ENCODE results near the gene FRS3.

Gene FRS3

GRCh38 chr6:41734666-41735426 lies 44.9 kb downstream of the FRS3 start (continued):
- no peak for TF ChIP-seq ZNF704 (tag by site-specific recombination; IDR thresholded peaks at IDR 0.05)
- TF ChIP-seq ZNF473 (tag by site-specific recombination; IDR thresholded peaks at IDR 0.05), result no peak
- TF ChIP-seq OSR2 (tag by site-specific recombination; IDR thresholded peaks at IDR 0.05), result no peak
- TF ChIP-seq, protein P1, sequence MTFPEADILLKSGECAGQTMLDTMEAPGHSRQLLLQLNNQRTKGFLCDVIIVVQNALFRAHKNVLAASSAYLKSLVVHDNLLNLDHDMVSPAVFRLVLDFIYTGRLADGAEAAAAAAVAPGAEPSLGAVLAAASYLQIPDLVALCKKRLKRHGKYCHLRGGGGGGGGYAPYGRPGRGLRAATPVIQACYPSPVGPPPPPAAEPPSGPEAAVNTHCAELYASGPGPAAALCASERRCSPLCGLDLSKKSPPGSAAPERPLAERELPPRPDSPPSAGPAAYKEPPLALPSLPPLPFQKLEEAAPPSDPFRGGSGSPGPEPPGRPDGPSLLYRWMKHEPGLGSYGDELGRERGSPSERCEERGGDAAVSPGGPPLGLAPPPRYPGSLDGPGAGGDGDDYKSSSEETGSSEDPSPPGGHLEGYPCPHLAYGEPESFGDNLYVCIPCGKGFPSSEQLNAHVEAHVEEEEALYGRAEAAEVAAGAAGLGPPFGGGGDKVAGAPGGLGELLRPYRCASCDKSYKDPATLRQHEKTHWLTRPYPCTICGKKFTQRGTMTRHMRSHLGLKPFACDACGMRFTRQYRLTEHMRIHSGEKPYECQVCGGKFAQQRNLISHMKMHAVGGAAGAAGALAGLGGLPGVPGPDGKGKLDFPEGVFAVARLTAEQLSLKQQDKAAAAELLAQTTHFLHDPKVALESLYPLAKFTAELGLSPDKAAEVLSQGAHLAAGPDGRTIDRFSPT (tag by site-specific recombination; IDR thresholded peaks at IDR 0.05), result no peak
- no peak for TF ChIP-seq ZNF202 (tag by site-specific recombination; IDR thresholded peaks at IDR 0.05; ENCODE audit: borderline replicate concordance)
- no peak for TF ChIP-seq ZNF768 (tag by site-specific recombination; IDR thresholded peaks at IDR 0.05)
- TF ChIP-seq, protein P2, sequence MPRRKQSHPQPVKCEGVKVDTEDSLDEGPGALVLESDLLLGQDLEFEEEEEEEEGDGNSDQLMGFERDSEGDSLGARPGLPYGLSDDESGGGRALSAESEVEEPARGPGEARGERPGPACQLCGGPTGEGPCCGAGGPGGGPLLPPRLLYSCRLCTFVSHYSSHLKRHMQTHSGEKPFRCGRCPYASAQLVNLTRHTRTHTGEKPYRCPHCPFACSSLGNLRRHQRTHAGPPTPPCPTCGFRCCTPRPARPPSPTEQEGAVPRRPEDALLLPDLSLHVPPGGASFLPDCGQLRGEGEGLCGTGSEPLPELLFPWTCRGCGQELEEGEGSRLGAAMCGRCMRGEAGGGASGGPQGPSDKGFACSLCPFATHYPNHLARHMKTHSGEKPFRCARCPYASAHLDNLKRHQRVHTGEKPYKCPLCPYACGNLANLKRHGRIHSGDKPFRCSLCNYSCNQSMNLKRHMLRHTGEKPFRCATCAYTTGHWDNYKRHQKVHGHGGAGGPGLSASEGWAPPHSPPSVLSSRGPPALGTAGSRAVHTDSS (tag by site-specific recombination; IDR thresholded peaks at IDR 0.05), result no peak
- TF ChIP-seq YY2 (tag by site-specific recombination; IDR thresholded peaks at IDR 0.05), result no peak
- TF ChIP-seq, protein P3, sequence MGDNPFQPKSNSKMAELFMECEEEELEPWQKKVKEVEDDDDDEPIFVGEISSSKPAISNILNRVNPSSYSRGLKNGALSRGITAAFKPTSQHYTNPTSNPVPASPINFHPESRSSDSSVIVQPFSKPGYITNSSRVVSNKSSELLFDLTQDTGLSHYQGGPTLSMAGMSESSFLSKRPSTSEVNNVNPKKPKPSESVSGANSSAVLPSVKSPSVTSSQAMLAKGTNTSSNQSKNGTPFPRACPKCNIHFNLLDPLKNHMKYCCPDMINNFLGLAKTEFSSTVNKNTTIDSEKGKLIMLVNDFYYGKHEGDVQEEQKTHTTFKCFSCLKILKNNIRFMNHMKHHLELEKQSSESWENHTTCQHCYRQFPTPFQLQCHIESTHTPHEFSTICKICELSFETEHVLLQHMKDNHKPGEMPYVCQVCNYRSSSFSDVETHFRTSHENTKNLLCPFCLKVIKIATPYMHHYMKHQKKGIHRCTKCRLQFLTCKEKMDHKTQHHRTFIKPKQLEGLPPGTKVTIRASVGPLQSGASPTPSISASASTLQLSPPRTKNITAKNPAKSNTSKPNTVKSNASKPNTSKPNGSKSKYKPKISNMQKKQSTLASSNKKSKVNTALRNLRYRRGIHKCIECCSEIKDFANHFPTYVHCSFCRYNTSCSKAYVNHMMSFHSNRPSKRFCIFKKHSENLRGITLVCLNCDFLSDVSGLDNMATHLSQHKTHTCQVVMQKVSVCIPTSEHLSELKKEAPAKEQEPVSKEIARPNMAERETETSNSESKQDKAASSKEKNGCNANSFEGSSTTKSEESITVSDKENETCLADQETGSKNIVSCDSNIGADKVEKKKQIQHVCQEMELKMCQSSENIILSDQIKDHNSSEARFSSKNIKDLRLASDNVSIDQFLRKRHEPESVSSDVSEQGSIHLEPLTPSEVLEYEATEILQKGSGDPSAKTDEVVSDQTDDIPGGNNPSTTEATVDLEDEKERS (tag by site-specific recombination; IDR thresholded peaks at IDR 0.05), result no peak
- no peak for TF ChIP-seq ZNF692 (tag by site-specific recombination; IDR thresholded peaks at IDR 0.05)
- TF ChIP-seq ZNF341 (tag by site-specific recombination; IDR thresholded peaks at IDR 0.05; ENCODE audit: low read depth), result peak; percentile 92
- no peak for TF ChIP-seq ZNF701 (tag by site-specific recombination; IDR thresholded peaks at IDR 0.05)
- TF ChIP-seq HOXC10 (CRISPR knock-in tag; IDR thresholded peaks at IDR 0.05), result no peak
- no peak for TF ChIP-seq ZFP3 (tag by site-specific recombination; IDR thresholded peaks at IDR 0.05; ENCODE audit: low read depth)
- no peak for TF ChIP-seq ZNF121 (tag by site-specific recombination; IDR thresholded peaks at IDR 0.05)
- TF ChIP-seq YY1 (tag by site-specific recombination; IDR thresholded peaks at IDR 0.05), result no peak
- TF ChIP-seq ZEB2 (tag by site-specific recombination; IDR thresholded peaks at IDR 0.05), result peak; percentile 83
- TF ChIP-seq OVOL3 (tag by site-specific recombination; IDR thresholded peaks at IDR 0.05), result no peak
- TF ChIP-seq ZNF2 (tag by site-specific recombination; IDR thresholded peaks at IDR 0.05), result no peak
- TF ChIP-seq ZNF785 (tag by site-specific recombination; IDR thresholded peaks at IDR 0.05), result no peak
- no peak for TF ChIP-seq ZNF558 (tag by site-specific recombination; IDR thresholded peaks at IDR 0.05)
- TF ChIP-seq ZNF670 (tag by site-specific recombination; IDR thresholded peaks at IDR 0.05; ENCODE audit: low read depth), result no peak
- peak; percentile 91 for TF ChIP-seq ZNF398 (tag by site-specific recombination; IDR thresholded peaks at IDR 0.05)
- TF ChIP-seq RBAK (tag by site-specific recombination; IDR thresholded peaks at IDR 0.05), result no peak
- no peak for TF ChIP-seq ZNF521 (tag by site-specific recombination; IDR thresholded peaks at IDR 0.05)
- TF ChIP-seq KLF1 (tag by site-specific recombination; IDR thresholded peaks at IDR 0.05), result peak; percentile 55
- TF ChIP-seq ZNF530 (tag by site-specific recombination; IDR thresholded peaks at IDR 0.05; ENCODE audit: low read depth), result no peak
